Measurements from ENCODE around the gene ZNF746. TPM values are rescaled to one million over a fixed set of nuclear protein-coding genes. Genes with fewer than 3 reads are reported as not detected.
A peak's percentile ranks its signal among the peaks of the same experiment; 100 is the strongest.

The ZNF746 gene
- 10 to 100 TPM; 28.1 to 29.2 TPM for total RNA-seq
- 40.2 to 44.0 reads per million in 2 donors for total RNA-seq

DNA sequence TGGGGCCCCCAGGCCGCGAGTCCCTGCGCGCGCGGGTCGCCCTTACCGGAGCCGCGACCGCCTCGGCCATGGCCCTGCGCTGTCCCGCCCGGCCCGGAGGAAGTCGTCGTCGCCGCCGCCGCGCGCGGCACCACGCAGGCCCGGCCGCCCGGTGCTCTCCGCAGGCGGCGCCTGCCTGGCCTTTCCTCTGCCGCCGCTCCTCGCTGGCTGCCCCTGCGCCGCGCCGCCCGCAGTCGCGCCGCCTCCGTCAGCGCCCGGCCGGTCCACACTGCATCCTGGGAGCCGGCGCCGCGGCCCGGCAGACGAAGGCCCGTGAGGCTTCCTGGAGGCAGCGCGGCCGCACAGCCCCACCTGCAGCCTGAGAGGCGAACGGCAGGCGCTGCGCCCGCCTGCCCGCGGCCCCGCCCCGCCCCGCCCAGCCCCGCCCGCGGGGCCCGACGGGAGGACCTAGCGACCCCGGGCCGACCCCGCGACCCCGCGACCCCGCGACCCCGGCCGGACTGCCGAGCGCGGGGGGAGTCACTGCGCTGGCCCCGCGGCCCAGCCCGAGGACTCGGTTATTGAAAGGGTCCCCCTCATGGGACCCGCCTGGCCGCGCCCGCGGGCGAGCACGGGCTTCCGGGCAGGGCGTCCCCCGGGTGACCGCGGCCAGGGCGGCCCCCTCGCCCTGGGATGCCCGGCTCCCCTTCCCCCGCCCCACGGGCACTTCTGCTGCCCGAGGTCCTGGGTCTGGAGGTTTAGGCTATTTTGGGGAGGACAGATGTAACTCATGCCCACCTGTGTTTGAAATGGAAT, at the start of gene ZNF746:
ZNF746 (minus strand) TSS at position 343 of the 795 bp plus-strand sequence; CDS start at position 70, 273 bp downstream.
- H3K4me3 Mint-ChIP-seq, result peak within 1 kb of the TSS; percentile 96
- H3K27ac Mint-ChIP-seq, result peak within 1 kb of the TSS; percentile 82
- peaks cover 4% of the 10 kb centered on the region for H3K36me3 Mint-ChIP-seq (ENCODE audit: low read depth)
- no peaks in the 10 kb centered on the region for H3K27me3 Mint-ChIP-seq
- DNase-seq (peak; percentile 73 to 75 (median 73)), ATAC-seq (peak; percentile 96)
- H3K4me1 Mint-ChIP-seq, result peaks cover 28% of the 10 kb centered on the region
- H3K9me3 ChIP-seq (ENCODE audit: control insufficient read depth, low read length, poor library complexity, severe bottlenecking), result no peaks in the 10 kb centered on the region

GRCh38 chr7:149547126-149547525, 49.5 kb upstream of the ZNF746 start:
- Mint-ChIP-seq H3K4me3 (no peak overlapping the region), H3K36me3 (ENCODE audit: low read depth) (peaks cover 14% of the 10 kb centered on the region), H3K27ac (no peak overlapping the region), H3K27me3 (no peaks in the 10 kb centered on the region), H3K4me1 (no peaks in the 10 kb centered on the region)
- no peak for DNase-seq
- no peaks in the 10 kb centered on the region for H3K9me3 ChIP-seq (ENCODE audit: control insufficient read depth, low read length, poor library complexity, severe bottlenecking)
- no peak for ATAC-seq

- no peak for DNase-seq
- Mint-ChIP-seq H3K36me3 (ENCODE audit: low read depth) (peaks cover 14% of the 10 kb centered on the region), H3K4me3 (no peak overlapping the region), H3K27ac (no peak overlapping the region), H3K4me1 (no peaks in the 10 kb centered on the region), H3K27me3 (no peaks in the 10 kb centered on the region)
- no peak for ATAC-seq
- H3K9me3 ChIP-seq (ENCODE audit: control insufficient read depth, low read length, poor library complexity, severe bottlenecking), result no peaks in the 10 kb centered on the region
Observed at GRCh38 chr7:149546331-149546730, 48.7 kb upstream of the ZNF746 start.

GRCh38 chr7:149544028-149544427, 46.4 kb upstream of the ZNF746 start:
- Mint-ChIP-seq H3K27ac (no peak overlapping the region), H3K4me1 (no peaks in the 10 kb centered on the region), H3K27me3 (no peaks in the 10 kb centered on the region), H3K4me3 (no peak overlapping the region), H3K36me3 (ENCODE audit: low read depth) (peaks cover 8% of the 10 kb centered on the region)
- ATAC-seq (no peak), DNase-seq (no peak)
- H3K9me3 ChIP-seq (ENCODE audit: control insufficient read depth, low read length, poor library complexity, severe bottlenecking), result no peaks in the 10 kb centered on the region

DNA sequence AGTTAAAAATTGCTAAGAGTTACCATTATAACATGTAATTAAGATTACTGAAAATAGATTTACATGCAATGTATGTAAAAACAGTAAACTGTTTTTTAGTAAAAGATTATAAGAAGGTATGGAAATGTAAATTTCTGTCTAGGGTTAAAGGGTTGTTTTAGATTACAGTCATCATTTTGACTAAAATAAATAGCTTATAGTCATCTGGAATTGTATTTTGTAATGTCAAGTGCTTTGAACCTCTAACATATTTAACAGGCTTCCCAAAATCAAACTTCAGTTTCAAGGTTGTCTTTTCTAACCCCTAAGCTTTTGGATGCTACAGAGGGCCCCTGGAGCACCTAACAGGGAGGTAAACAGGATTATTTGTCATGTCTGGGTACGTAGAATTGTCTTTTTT, 35.0 kb upstream of the ZNF746 start:
- no peak overlapping the region for H3K27ac Mint-ChIP-seq
- ATAC-seq, result no peak
- no peak overlapping the region for H3K4me3 Mint-ChIP-seq
- H3K4me1 Mint-ChIP-seq, result peaks cover 4% of the 10 kb centered on the region
- H3K36me3 Mint-ChIP-seq (ENCODE audit: low read depth), result peaks cover 5% of the 10 kb centered on the region
- no peak for DNase-seq
- H3K9me3 ChIP-seq (ENCODE audit: control insufficient read depth, low read length, poor library complexity, severe bottlenecking), result peaks cover 8% of the 10 kb centered on the region
- H3K27me3 Mint-ChIP-seq, result no peaks in the 10 kb centered on the region

DNA sequence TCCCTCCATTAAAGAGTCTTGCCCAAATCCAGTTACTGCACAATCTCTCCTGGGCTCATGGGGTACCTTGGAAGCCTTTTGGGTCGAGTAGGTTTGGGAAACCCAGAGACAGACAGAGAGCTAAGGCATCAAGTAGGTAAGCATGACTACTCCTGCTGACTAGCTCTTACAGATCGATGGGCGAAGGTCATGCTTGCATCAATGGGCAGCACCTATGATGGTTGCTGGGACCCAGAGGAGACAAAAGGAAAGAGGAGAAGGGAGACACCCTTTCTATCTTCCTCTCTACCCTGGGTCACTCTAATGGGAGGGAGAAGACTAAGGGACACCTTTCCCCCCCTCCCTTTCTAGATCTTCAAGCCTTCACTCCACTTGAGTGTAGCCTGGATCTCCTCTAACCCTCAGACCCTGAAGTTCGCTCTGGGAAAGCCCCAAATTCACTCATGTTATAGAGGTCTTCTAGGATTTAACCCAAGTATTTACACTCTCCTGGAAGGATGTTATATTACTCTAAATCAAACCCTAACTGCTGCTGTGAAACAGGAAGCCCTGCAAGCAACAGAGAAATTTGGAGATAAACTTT, 31.6 kb upstream of the ZNF746 start:
- Mint-ChIP-seq H3K4me3 (no peak overlapping the region), H3K36me3 (ENCODE audit: low read depth) (peaks cover 5% of the 10 kb centered on the region), H3K27ac (no peak overlapping the region), H3K4me1 (no peaks in the 10 kb centered on the region), H3K27me3 (no peaks in the 10 kb centered on the region)
- no peak for ATAC-seq
- peaks cover 9% of the 10 kb centered on the region for H3K9me3 ChIP-seq (ENCODE audit: control insufficient read depth, low read length, poor library complexity, severe bottlenecking)
- no peak for DNase-seq

- H3K27me3 Mint-ChIP-seq, result no peaks in the 10 kb centered on the region
- peaks cover 9% of the 10 kb centered on the region for H3K9me3 ChIP-seq (ENCODE audit: control insufficient read depth, low read length, poor library complexity, severe bottlenecking)
- DNase-seq (no peak), ATAC-seq (no peak)
- no peak overlapping the region for H3K27ac Mint-ChIP-seq
- H3K4me3 Mint-ChIP-seq, result no peak overlapping the region
- no peaks in the 10 kb centered on the region for H3K4me1 Mint-ChIP-seq
- H3K36me3 Mint-ChIP-seq (ENCODE audit: low read depth), result peaks cover 5% of the 10 kb centered on the region
Observed at GRCh38 chr7:149527414-149527813, 29.8 kb upstream of the ZNF746 start.

- DNase-seq (no peak), ATAC-seq (no peak)
- Mint-ChIP-seq H3K27ac (no peak overlapping the region), H3K27me3 (no peaks in the 10 kb centered on the region), H3K4me3 (no peak overlapping the region), H3K4me1 (no peaks in the 10 kb centered on the region), H3K36me3 (ENCODE audit: low read depth) (peaks cover 5% of the 10 kb centered on the region)
- H3K9me3 ChIP-seq (ENCODE audit: control insufficient read depth, low read length, poor library complexity, severe bottlenecking), result peaks cover 9% of the 10 kb centered on the region
Observed at GRCh38 chr7:149525280-149525679, 27.7 kb upstream of the ZNF746 start.

DNA sequence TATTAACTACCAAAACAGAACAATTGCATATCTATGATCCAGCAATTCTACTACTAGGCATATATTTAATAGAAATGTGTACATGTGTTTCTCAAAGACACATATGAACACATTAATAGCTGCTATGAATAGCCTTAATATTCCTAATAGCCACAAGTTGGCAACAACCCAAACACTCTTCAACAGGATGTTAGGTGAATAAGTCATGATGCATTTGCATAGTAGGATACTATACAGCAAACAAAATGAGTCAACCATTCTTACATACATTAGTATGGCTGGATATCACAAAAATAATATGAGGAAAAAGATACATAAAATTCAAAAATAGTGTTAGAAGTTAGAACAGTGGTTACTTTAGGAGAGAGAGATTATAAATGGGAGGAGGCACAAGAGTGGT, 26.8 kb upstream of the ZNF746 start:
- H3K36me3 Mint-ChIP-seq (ENCODE audit: low read depth), result peaks cover 5% of the 10 kb centered on the region
- H3K27ac Mint-ChIP-seq, result no peak overlapping the region
- no peaks in the 10 kb centered on the region for H3K27me3 Mint-ChIP-seq
- H3K4me1 Mint-ChIP-seq, result no peaks in the 10 kb centered on the region
- no peak overlapping the region for H3K4me3 Mint-ChIP-seq
- H3K9me3 ChIP-seq (ENCODE audit: control insufficient read depth, low read length, poor library complexity, severe bottlenecking), result peaks cover 5% of the 10 kb centered on the region
- ATAC-seq, result no peak
- no peak for DNase-seq

DNA sequence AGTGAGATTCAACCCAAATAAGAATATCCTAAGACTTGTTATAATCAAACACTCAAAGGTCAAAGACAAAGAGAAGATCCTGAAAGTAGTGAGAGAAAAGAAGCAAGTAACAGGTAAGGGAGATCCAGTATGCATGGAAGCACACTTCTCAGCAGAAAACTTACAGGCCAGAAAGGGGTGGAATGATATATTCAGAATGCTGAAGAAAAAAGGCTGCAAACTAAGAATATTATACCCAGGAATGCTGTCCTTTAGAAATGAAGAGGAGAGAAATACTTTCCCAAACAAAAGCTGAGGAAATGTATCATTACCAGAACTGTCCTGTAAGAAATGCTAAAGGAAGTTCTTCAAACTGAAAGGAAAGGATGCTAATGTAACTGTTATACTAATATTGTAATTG, 12.6 kb upstream of the ZNF746 start:
- H3K27ac Mint-ChIP-seq, result no peak overlapping the region
- peaks cover 2% of the 10 kb centered on the region for H3K36me3 Mint-ChIP-seq (ENCODE audit: low read depth)
- DNase-seq (no peak), ATAC-seq (no peak)
- peaks cover 9% of the 10 kb centered on the region for H3K9me3 ChIP-seq (ENCODE audit: control insufficient read depth, low read length, poor library complexity, severe bottlenecking)
- H3K27me3 Mint-ChIP-seq, result no peaks in the 10 kb centered on the region
- H3K4me1 Mint-ChIP-seq, result no peaks in the 10 kb centered on the region
- H3K4me3 Mint-ChIP-seq, result no peak overlapping the region

- Mint-ChIP-seq H3K4me1 (no peaks in the 10 kb centered on the region), H3K27ac (no peak overlapping the region), H3K4me3 (no peak overlapping the region), H3K27me3 (no peaks in the 10 kb centered on the region), H3K36me3 (ENCODE audit: low read depth) (peaks cover 2% of the 10 kb centered on the region)
- ATAC-seq (no peak), DNase-seq (no peak)
- H3K9me3 ChIP-seq (ENCODE audit: control insufficient read depth, low read length, poor library complexity, severe bottlenecking), result peaks cover 9% of the 10 kb centered on the region
Observed at GRCh38 chr7:149509774-149510173, 12.2 kb upstream of the ZNF746 start.

GRCh38 chr7:149505551-149505950, 7.9 kb upstream of the ZNF746 start:
- DNase-seq, result no peak
- peaks cover 4% of the 10 kb centered on the region for H3K27me3 Mint-ChIP-seq
- peaks cover 2% of the 10 kb centered on the region for H3K9me3 ChIP-seq (ENCODE audit: control insufficient read depth, low read length, poor library complexity, severe bottlenecking)
- no peak overlapping the region for H3K4me3 Mint-ChIP-seq
- peaks cover 6% of the 10 kb centered on the region for H3K36me3 Mint-ChIP-seq (ENCODE audit: low read depth)
- ATAC-seq, result no peak
- peaks cover 3% of the 10 kb centered on the region for H3K4me1 Mint-ChIP-seq
- H3K27ac Mint-ChIP-seq, result no peak overlapping the region

- peaks cover 8% of the 10 kb centered on the region for H3K36me3 Mint-ChIP-seq (ENCODE audit: low read depth)
Observed at GRCh38 chr7:149501651-149502050, 4.0 kb upstream of the ZNF746 start.

DNA sequence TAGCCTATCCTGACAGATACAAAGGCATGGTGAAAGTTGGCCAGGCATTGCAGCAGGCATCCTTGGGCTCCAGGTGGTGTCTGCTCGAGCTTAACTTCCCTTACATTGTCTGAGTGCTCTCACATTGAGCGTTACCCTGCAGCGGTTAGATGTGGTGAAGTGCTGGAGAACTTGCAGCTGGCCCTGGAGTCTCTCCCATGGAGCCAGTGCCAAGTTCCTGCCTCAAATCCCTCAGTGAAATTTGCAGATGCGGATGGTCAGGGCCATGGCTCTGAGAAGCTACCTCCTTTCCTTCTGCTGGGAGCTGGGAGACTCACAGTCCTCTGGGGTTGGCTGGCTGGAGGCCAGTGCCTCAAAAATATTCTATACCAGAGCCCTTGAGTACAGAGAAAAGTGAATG, 3.3 kb upstream of the ZNF746 start:
- Mint-ChIP-seq H3K36me3 (ENCODE audit: low read depth) (peaks cover 6% of the 10 kb centered on the region), H3K4me1 (peaks cover 19% of the 10 kb centered on the region), H3K27me3 (peaks cover 4% of the 10 kb centered on the region), H3K4me3 (no peak overlapping the region), H3K27ac (no peak overlapping the region)
- DNase-seq (no peak), ATAC-seq (no peak)
- no peaks in the 10 kb centered on the region for H3K9me3 ChIP-seq (ENCODE audit: control insufficient read depth, low read length, poor library complexity, severe bottlenecking)

More at GRCh38 chr7:149501651-149502050, 4.0 kb upstream of the ZNF746 start:
- DNase-seq, result no peak
- Mint-ChIP-seq H3K27me3 (peaks cover 4% of the 10 kb centered on the region), H3K4me1 (peaks cover 13% of the 10 kb centered on the region), H3K27ac (no peak overlapping the region), H3K4me3 (no peak overlapping the region)
- H3K9me3 ChIP-seq (ENCODE audit: control insufficient read depth, low read length, poor library complexity, severe bottlenecking), result no peaks in the 10 kb centered on the region
- ATAC-seq, result no peak

Measured in T-helper 17 cell (primary cell).